HepG2 (cell line): ENCODE results near the gene FRMD4A. TPM values are rescaled to one million over a fixed set of nuclear protein-coding genes. Genes with fewer than 3 reads are reported as not detected.

Experiments used
- CBFB ChIP-seq: sonication (generic); formaldehyde crosslinking; IDR thresholded peaks from 2 replicates; pipeline ENCODE4 v1.4.0; 2020; ENCODE audit warnings: missing genetic modification reagents
- CEBPB ChIP-seq: IDR thresholded peaks from 2 replicates; pipeline ENCODE4 v1.6.1; 2011; ENCODE audit warnings: low read depth, low read length, improper control_type of control experiment, borderline replicate concordance
- CHD4 ChIP-seq: fragments of 200-600 bp; sonication (generic); IDR thresholded peaks from 2 replicates; pipeline ENCODE4 v1.7.0; 2017; ENCODE audit warnings: mild to moderate bottlenecking, low read length, borderline replicate concordance
- ELF4 ChIP-seq: sonication (generic); formaldehyde crosslinking; IDR thresholded peaks from 2 replicates; pipeline ENCODE4 v1.5.0; 2020; ENCODE audit warnings: missing genetic modification reagents, mild to moderate bottlenecking, moderate library complexity, borderline replicate concordance
- FOXJ3 ChIP-seq: sonication (generic); formaldehyde crosslinking; IDR thresholded peaks from 2 replicates; pipeline ENCODE4 v1.4.0; 2020; ENCODE audit warnings: missing genetic modification reagents, mild to moderate bottlenecking, borderline replicate concordance
- GABPB1 ChIP-seq: IDR thresholded peaks from 2 replicates; pipeline ENCODE4 v1.6.1; 2016; ENCODE audit warnings: mild to moderate bottlenecking, missing genetic modification reagents, moderate library complexity, missing compliant biosample characterization
- KLF16 ChIP-seq, 2 experiments: sonication (generic) in 1 of 2; formaldehyde crosslinking in 1 of 2; IDR thresholded peaks; 2 replicates each; pipeline versions ENCODE4 v1.6.1 to v1.8.0; 2016 to 2023; ENCODE audit warnings: missing genetic modification reagents in 2 of 2, missing compliant biosample characterization in 1 of 2
- NFE2L1 ChIP-seq: sonication (generic); formaldehyde crosslinking; IDR thresholded peaks from 2 replicates; pipeline ENCODE4 v1.4.0; 2020; ENCODE audit warnings: missing genetic modification reagents, mild to moderate bottlenecking, borderline replicate concordance
- YY1 ChIP-seq: IDR thresholded peaks from 2 replicates; pipeline ENCODE4 v1.6.1; 2011; ENCODE audit warnings: low read length, low read depth, moderate library complexity, mild to moderate bottlenecking; ENCODE audit not compliant: insufficient read depth, insufficient replicate concordance
- ZMYM3 ChIP-seq: sonication (generic); formaldehyde crosslinking; IDR thresholded peaks from 2 replicates; pipeline ENCODE4 v1.5.1; 2020; ENCODE audit warnings: mild to moderate bottlenecking, missing genetic modification reagents
- ZNF556 ChIP-seq: sonication (generic); formaldehyde crosslinking; IDR thresholded peaks from 2 replicates; pipeline ENCODE4 v1.4.0; 2020; ENCODE audit warnings: mild to moderate bottlenecking, missing genetic modification reagents, borderline replicate concordance
- polyA plus RNA-seq, 8 experiments: library from polyadenylated mRNA; depleted of rRNA in 3 of 8; stranded (reverse) in 7 of 8; unstranded in 1 of 8; fragments of >200 nt; fragmentation: Illumina TruSeq in 4 of 8; extraction: Trizol in 4 of 8; gene quantifications; 2 replicates each; pipeline versions ENCODE4 v1.2.1 to v1.2.3, GENCODE V29; 2011 to 2016; ENCODE audit warnings: low read depth in 4 of 8, missing spikeins in 1 of 8, mixed read lengths in 1 of 8; ENCODE audit not compliant: insufficient read depth in 1 of 8
- total RNA-seq, 5 experiments: library from RNA; depleted of rRNA; stranded (reverse); fragments of >200 nt; fragmentation: Illumina TruSeq; extraction: Trizol; gene quantifications; 2 replicates each; pipeline ENCODE4 v1.2.3, GENCODE V29; 2016; ENCODE audit warnings: low read depth in 1 of 5
- TF ChIP-seq, protein P1 (sequence below): sonication (generic); formaldehyde crosslinking; IDR thresholded peaks from 2 replicates; pipeline ENCODE4 v1.4.0; 2020; ENCODE audit warnings: missing genetic modification reagents
- TF ChIP-seq, protein P2 (sequence below): sonication (generic); formaldehyde crosslinking; IDR thresholded peaks from 2 replicates; pipeline ENCODE4 v1.4.0; 2020; ENCODE audit warnings: missing genetic modification reagents, mild to moderate bottlenecking, borderline replicate concordance
- TF ChIP-seq, protein P3 (sequence below): sonication (generic); formaldehyde crosslinking; IDR thresholded peaks from 2 replicates; pipeline ENCODE4 v1.4.0; 2020; ENCODE audit warnings: missing genetic modification reagents

The FRMD4A gene
- total and polyA plus RNA-seq, 2 of the 13 experiments (the other 11 are each of a cell fraction or from before 2014, with no cell fraction given): 0.09 to 0.26 TPM

DNA sequence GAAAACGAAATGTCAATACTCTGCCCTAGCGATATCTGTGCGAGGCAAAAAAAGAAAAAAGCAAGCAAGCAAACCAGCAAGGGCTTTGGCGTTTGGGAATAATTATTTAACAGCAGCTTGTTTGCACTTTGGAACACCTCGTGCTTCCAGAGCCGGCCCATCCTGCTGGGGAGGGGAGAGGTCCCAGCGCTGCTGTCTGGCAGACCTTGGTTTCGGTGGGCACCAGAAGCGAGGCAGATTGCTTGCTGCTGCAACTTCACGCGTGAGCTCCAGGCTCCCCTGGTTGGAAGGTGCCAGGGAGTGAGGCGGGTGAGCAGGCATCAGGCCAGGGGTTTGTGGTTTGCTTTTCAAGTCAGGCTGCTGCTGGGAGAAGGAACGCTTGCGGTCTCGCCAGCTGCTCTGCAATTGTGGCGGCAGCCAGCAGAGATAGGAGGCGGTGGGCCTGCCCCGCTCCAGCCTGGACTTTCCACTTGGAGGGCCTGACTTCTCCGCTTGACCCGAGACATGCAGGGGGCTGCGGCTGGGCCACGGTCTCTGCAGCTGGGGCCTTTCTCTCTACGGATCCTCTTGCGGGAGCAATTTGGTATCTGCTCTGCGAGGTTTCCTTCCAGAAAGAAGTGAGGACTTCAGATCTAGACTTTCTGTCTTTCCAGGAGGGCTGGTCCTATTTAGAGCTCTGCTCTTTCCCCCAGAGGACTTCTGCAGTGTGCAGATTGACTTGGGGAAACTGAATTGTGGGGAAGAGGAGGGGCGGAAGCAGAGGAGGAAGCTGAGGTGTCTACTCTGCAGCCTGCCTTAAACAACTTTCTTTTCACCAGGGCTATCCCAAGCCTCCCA is 612.6 kb downstream of the FRMD4A start (continued):
- TF ChIP-seq, protein P1, sequence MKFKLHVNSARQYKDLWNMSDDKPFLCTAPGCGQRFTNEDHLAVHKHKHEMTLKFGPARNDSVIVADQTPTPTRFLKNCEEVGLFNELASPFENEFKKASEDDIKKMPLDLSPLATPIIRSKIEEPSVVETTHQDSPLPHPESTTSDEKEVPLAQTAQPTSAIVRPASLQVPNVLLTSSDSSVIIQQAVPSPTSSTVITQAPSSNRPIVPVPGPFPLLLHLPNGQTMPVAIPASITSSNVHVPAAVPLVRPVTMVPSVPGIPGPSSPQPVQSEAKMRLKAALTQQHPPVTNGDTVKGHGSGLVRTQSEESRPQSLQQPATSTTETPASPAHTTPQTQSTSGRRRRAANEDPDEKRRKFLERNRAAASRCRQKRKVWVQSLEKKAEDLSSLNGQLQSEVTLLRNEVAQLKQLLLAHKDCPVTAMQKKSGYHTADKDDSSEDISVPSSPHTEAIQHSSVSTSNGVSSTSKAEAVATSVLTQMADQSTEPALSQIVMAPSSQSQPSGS: no peak
- TF ChIP-seq, protein P2, sequence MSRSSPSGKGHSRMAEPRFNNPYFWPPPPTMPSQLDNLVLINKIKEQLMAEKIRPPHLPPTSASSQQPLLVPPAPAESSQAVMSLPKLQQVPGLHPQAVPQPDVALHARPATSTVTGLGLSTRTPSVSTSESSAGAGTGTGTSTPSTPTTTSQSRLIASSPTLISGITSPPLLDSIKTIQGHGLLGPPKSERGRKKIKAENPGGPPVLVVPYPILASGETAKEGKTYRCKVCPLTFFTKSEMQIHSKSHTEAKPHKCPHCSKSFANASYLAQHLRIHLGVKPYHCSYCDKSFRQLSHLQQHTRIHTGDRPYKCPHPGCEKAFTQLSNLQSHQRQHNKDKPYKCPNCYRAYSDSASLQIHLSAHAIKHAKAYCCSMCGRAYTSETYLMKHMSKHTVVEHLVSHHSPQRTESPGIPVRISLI: no peak
- 0 out of 2 replicates have a peak, but pooled peaks have one; percentile 17 for TF ChIP-seq GABPB1 (CRISPR knock-in tag)
- TF ChIP-seq ZMYM3 (CRISPR knock-in tag): peak; percentile 37; the same call in 1 of the 2 replicates
- TF ChIP-seq NFE2L1 (CRISPR knock-in tag): no peak
- no peak for TF ChIP-seq ELF4 (CRISPR knock-in tag)
- no peak for TF ChIP-seq CEBPB
- TF ChIP-seq, protein P3, sequence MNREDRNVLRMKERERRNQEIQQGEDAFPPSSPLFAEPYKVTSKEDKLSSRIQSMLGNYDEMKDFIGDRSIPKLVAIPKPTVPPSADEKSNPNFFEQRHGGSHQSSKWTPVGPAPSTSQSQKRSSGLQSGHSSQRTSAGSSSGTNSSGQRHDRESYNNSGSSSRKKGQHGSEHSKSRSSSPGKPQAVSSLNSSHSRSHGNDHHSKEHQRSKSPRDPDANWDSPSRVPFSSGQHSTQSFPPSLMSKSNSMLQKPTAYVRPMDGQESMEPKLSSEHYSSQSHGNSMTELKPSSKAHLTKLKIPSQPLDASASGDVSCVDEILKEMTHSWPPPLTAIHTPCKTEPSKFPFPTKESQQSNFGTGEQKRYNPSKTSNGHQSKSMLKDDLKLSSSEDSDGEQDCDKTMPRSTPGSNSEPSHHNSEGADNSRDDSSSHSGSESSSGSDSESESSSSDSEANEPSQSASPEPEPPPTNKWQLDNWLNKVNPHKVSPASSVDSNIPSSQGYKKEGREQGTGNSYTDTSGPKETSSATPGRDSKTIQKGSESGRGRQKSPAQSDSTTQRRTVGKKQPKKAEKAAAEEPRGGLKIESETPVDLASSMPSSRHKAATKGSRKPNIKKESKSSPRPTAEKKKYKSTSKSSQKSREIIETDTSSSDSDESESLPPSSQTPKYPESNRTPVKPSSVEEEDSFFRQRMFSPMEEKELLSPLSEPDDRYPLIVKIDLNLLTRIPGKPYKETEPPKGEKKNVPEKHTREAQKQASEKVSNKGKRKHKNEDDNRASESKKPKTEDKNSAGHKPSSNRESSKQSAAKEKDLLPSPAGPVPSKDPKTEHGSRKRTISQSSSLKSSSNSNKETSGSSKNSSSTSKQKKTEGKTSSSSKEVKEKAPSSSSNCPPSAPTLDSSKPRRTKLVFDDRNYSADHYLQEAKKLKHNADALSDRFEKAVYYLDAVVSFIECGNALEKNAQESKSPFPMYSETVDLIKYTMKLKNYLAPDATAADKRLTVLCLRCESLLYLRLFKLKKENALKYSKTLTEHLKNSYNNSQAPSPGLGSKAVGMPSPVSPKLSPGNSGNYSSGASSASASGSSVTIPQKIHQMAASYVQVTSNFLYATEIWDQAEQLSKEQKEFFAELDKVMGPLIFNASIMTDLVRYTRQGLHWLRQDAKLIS: no peak
- TF ChIP-seq CHD4: no peak
- no peak for TF ChIP-seq YY1
- no peak; the same call in 1 of the 2 replicates for TF ChIP-seq ZNF556 (CRISPR knock-in tag)
- 0 out of 2 replicates have a peak, but pooled peaks have one; percentile 31 for TF ChIP-seq CBFB (CRISPR knock-in tag)
- no peak for TF ChIP-seq KLF16 (CRISPR knock-in tag; IDR thresholded peaks at IDR 0.05)
- no peak for TF ChIP-seq FOXJ3 (CRISPR knock-in tag)
